WTC11 (cell line): ENCODE measurements around the gene CREBBP. TPM values are rescaled to one million over a fixed set of nuclear protein-coding genes. Genes with fewer than 3 reads are reported as not detected.

Source experiments
- ATAC-seq: fragments of 200-7000 bp; cut with Tn5 transposase; 2 replicates; pipeline ENCODE4 v1.10.0; 2021; ENCODE audit warnings: mild to moderate bottlenecking, moderate library complexity
- CTCF ChIA-PET: fragments of 300-600 bp; sonication (Branson Sonifier 250); formaldehyde crosslinking; loops from one replicate; lab custom pipeline; 2021; ENCODE audit warnings: antibody characterized with exemption; lab: Charles Lee
- POLR2A ChIA-PET: fragments of 350-600 bp; sonication (Branson Sonifier 250); formaldehyde crosslinking; loops from one replicate; lab custom pipeline; 2021; ENCODE audit warnings: antibody characterized with exemption; lab: Charles Lee
- DNase-seq: peaks from one replicate; pipeline ENCODE4 v3.0.0; 2021; ENCODE audit warnings: low spot score
- H3K27ac Mint-ChIP-seq: 2 replicates; pipeline ENCODE4 v1.8.0; 2021; ENCODE audit warnings: mixed read lengths
- H3K27me3 Mint-ChIP-seq: 2 replicates; pipeline ENCODE4 v1.8.0; 2021; ENCODE audit warnings: low read depth, mild to moderate bottlenecking, moderate library complexity, mixed read lengths
- H3K36me3 Mint-ChIP-seq: 2 replicates; pipeline ENCODE4 v1.8.0; 2021; ENCODE audit warnings: mixed read lengths
- H3K4me1 Mint-ChIP-seq: 2 replicates; pipeline ENCODE4 v1.8.0; 2022; ENCODE audit warnings: mixed read lengths
- H3K4me3 Mint-ChIP-seq: 2 replicates; pipeline ENCODE4 v1.8.0; 2021; ENCODE audit warnings: mild to moderate bottlenecking, moderate library complexity, mixed read lengths
- H3K9me3 Mint-ChIP-seq: 2 replicates; pipeline ENCODE4 v1.8.0; 2021; ENCODE audit warnings: mixed read lengths
- CREM ChIP-seq: sonication (generic); formaldehyde crosslinking; IDR thresholded peaks from 2 replicates; pipeline ENCODE4 v1.8.1; 2022; ENCODE audit warnings: mild to moderate bottlenecking, missing genetic modification reagents, moderate library complexity
- IRF2 ChIP-seq: sonication (generic); formaldehyde crosslinking; IDR thresholded peaks from 2 replicates; pipeline ENCODE4 v1.8.0; 2022; ENCODE audit warnings: low read depth, missing genetic modification reagents, borderline replicate concordance
- NFE2L1 ChIP-seq: sonication (generic); formaldehyde crosslinking; IDR thresholded peaks from 2 replicates; pipeline ENCODE4 v1.8.1; 2023; ENCODE audit warnings: missing genetic modification reagents
- NR3C1 ChIP-seq: sonication (generic); formaldehyde crosslinking; conservative IDR thresholded peaks from 2 replicates; pipeline ENCODE4 v1.8.1; 2023; ENCODE audit warnings: low read depth, mild to moderate bottlenecking, missing genetic modification reagents
- TCF7 ChIP-seq: sonication (generic); formaldehyde crosslinking; IDR thresholded peaks from 2 replicates; pipeline ENCODE4 v1.8.0; 2022; ENCODE audit warnings: mild to moderate bottlenecking, low read depth, missing genetic modification reagents, moderate library complexity
- TEAD4 ChIP-seq: sonication (generic); formaldehyde crosslinking; IDR thresholded peaks from 2 replicates; pipeline ENCODE4 v1.8.0; 2022; ENCODE audit warnings: mild to moderate bottlenecking, missing genetic modification reagents
- TP53 ChIP-seq: sonication (generic); formaldehyde crosslinking; IDR thresholded peaks from 2 replicates; pipeline ENCODE4 v1.8.1; 2023; ENCODE audit warnings: mild to moderate bottlenecking, missing genetic modification reagents
- ZNF671 ChIP-seq: fragments of 250-450 bp; sonication (Bioruptor Pico); IDR thresholded peaks from 2 replicates; pipeline ENCODE4 v1.8.0; 2021; ENCODE audit warnings: mild to moderate bottlenecking
- total RNA-seq: library from RNA; stranded (reverse); gene quantifications from 3 replicates; pipeline ENCODE4 v1.2.3, GENCODE V29; 2021
- TF ChIP-seq, protein P1 (sequence below): fragments of 250-450 bp; sonication (Bioruptor Pico); IDR thresholded peaks from 2 replicates; pipeline ENCODE4 v1.9.0; 2021; ENCODE audit warnings: mild to moderate bottlenecking, borderline replicate concordance
- TF ChIP-seq, protein P2 (sequence below): fragments of 250-450 bp; sonication (Bioruptor Pico); IDR thresholded peaks from 2 replicates; pipeline ENCODE4 v1.9.0; 2021; ENCODE audit warnings: mild to moderate bottlenecking
- TF ChIP-seq, protein P3 (sequence below): sonication (generic); formaldehyde crosslinking; IDR thresholded peaks from 2 replicates; pipeline ENCODE4 v1.8.1; 2023; ENCODE audit warnings: mild to moderate bottlenecking, missing genetic modification reagents

CREBBP gene
- total RNA-seq, 1 experiment from 2014 or later, result 49.6 TPM

DNA sequence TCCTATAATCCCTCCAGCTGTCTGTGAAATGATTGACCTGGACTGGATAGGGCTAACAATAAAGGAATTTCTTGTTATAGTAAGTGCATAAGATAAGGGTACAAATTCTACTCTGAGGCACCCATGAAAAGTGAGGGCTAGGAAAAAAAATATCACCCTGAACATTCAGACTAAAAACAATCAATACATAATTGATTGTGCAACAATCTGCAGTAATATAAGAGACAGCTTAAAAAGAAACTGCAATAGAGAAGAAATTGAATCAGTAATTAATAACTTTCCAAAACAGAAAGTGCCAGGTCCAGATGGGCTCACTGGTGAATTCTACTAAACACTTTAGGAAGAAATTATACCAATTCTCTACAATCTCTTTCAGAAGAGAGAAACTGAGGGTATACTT, 44.2 kb upstream of the CREBBP start (continued):
- TF ChIP-seq, protein P1, sequence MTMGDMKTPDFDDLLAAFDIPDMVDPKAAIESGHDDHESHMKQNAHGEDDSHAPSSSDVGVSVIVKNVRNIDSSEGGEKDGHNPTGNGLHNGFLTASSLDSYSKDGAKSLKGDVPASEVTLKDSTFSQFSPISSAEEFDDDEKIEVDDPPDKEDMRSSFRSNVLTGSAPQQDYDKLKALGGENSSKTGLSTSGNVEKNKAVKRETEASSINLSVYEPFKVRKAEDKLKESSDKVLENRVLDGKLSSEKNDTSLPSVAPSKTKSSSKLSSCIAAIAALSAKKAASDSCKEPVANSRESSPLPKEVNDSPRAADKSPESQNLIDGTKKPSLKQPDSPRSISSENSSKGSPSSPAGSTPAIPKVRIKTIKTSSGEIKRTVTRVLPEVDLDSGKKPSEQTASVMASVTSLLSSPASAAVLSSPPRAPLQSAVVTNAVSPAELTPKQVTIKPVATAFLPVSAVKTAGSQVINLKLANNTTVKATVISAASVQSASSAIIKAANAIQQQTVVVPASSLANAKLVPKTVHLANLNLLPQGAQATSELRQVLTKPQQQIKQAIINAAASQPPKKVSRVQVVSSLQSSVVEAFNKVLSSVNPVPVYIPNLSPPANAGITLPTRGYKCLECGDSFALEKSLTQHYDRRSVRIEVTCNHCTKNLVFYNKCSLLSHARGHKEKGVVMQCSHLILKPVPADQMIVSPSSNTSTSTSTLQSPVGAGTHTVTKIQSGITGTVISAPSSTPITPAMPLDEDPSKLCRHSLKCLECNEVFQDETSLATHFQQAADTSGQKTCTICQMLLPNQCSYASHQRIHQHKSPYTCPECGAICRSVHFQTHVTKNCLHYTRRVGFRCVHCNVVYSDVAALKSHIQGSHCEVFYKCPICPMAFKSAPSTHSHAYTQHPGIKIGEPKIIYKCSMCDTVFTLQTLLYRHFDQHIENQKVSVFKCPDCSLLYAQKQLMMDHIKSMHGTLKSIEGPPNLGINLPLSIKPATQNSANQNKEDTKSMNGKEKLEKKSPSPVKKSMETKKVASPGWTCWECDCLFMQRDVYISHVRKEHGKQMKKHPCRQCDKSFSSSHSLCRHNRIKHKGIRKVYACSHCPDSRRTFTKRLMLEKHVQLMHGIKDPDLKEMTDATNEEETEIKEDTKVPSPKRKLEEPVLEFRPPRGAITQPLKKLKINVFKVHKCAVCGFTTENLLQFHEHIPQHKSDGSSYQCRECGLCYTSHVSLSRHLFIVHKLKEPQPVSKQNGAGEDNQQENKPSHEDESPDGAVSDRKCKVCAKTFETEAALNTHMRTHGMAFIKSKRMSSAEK (CRISPR knock-in tag), result no peak
- TF ChIP-seq NR3C1 (CRISPR knock-in tag), result no peak
- TF ChIP-seq, protein P2, sequence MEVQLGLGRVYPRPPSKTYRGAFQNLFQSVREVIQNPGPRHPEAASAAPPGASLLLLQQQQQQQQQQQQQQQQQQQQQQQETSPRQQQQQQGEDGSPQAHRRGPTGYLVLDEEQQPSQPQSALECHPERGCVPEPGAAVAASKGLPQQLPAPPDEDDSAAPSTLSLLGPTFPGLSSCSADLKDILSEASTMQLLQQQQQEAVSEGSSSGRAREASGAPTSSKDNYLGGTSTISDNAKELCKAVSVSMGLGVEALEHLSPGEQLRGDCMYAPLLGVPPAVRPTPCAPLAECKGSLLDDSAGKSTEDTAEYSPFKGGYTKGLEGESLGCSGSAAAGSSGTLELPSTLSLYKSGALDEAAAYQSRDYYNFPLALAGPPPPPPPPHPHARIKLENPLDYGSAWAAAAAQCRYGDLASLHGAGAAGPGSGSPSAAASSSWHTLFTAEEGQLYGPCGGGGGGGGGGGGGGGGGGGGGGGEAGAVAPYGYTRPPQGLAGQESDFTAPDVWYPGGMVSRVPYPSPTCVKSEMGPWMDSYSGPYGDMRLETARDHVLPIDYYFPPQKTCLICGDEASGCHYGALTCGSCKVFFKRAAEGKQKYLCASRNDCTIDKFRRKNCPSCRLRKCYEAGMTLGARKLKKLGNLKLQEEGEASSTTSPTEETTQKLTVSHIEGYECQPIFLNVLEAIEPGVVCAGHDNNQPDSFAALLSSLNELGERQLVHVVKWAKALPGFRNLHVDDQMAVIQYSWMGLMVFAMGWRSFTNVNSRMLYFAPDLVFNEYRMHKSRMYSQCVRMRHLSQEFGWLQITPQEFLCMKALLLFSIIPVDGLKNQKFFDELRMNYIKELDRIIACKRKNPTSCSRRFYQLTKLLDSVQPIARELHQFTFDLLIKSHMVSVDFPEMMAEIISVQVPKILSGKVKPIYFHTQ (CRISPR knock-in tag), result no peak
- TF ChIP-seq TEAD4 (CRISPR knock-in tag), result no peak
- TF ChIP-seq, protein P3, sequence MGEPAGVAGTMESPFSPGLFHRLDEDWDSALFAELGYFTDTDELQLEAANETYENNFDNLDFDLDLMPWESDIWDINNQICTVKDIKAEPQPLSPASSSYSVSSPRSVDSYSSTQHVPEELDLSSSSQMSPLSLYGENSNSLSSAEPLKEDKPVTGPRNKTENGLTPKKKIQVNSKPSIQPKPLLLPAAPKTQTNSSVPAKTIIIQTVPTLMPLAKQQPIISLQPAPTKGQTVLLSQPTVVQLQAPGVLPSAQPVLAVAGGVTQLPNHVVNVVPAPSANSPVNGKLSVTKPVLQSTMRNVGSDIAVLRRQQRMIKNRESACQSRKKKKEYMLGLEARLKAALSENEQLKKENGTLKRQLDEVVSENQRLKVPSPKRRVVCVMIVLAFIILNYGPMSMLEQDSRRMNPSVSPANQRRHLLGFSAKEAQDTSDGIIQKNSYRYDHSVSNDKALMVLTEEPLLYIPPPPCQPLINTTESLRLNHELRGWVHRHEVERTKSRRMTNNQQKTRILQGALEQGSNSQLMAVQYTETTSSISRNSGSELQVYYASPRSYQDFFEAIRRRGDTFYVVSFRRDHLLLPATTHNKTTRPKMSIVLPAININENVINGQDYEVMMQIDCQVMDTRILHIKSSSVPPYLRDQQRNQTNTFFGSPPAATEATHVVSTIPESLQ, result no peak
- TF ChIP-seq IRF2 (CRISPR knock-in tag), result no peak

DNA sequence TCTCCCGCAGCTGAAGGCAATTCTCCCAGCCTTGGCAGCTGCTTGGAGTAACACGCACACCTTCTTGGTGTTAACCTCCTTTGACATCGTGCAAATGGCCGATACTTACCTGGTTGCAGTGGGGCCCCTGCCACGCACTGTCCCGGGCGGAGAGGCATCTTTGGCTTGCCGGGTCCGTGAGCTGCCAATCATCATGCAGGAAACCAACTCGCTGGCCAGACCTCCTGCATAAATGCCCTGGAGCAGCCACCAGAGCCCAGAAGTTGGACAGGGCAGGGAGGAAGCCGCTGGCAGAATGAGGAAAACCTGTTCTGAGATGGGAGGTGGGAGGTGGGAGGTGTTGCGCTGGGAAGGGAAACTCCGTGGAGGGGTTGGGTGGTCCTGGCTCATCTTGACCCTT, 41.7 kb upstream of the CREBBP start:
- Mint-ChIP-seq H3K9me3 (peaks cover 22% of the 10 kb centered on the region), H3K27ac (no peak overlapping the region), H3K36me3 (peaks cover 22% of the 10 kb centered on the region), H3K4me1 (peaks cover 4% of the 10 kb centered on the region), H3K4me3 (no peak overlapping the region), H3K27me3 (peaks cover 5% of the 10 kb centered on the region; the same call in 1 of the 2 replicates)
- POLR2A ChIA-PET, result no interaction called here
- no peak for TF ChIP-seq ZNF671
- no peak for DNase-seq
- CTCF ChIA-PET, result no interaction called here
- no peak for ATAC-seq

DNA sequence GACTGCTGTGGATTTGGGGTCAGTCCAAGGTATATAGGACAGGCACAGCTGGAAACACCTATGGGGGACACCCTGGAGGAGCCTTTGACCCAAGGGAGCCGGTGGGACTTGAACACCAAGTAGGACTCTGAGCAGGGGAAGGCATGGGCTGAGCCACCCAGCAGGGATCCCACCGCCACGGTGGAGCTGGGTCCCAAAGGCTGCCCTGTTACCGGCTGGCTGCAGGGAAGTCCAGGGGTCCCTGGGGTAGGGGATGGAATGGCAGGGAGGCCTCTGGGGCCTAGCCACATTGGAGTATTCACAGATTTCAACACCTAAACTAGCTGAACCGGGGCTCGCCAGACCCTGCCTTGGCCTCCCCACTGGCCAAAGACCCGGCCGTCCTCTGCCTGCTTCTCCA, 39.7 kb upstream of the CREBBP start:
- peaks cover 29% of the 10 kb centered on the region for H3K36me3 Mint-ChIP-seq
- peaks cover 4% of the 10 kb centered on the region for H3K4me1 Mint-ChIP-seq
- ATAC-seq, result no peak
- no peak overlapping the region for H3K27ac Mint-ChIP-seq
- ChIA-PET POLR2A (interaction anchor here (0.6 kb wide), 1 partner anchor 185 kb away, joined by 3 read pairs; no protein-coding TSS in a partner anchor), CTCF (no interaction called here)
- peaks cover 29% of the 10 kb centered on the region for H3K9me3 Mint-ChIP-seq
- DNase-seq, result no peak
- H3K27me3 Mint-ChIP-seq, result peaks cover 5% of the 10 kb centered on the region; the same call in 1 of the 2 replicates
- TF ChIP-seq TCF7 (CRISPR knock-in tag) (no peak), CREM (CRISPR knock-in tag) (no peak), TEAD4 (CRISPR knock-in tag) (no peak), TP53 (no peak)
- H3K4me3 Mint-ChIP-seq, result no peak overlapping the region

DNA sequence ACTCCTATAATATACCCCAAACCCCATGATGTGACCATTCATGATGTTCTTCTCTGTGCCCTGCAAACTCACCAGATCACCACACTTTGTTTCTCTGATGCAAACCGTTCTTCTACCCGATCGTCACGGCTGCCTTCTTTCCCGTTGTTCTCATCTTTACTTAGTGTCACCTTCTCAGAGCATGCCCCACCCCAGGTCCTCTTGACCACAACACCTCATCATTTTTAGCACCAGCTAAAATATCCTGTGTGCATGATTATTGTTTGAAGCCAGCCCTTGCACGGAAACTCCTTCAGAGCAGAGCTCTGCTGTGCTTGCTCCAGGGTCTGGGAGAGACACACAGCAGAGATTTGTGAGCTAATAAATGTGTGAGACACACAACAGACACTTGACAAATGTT, 38.9 kb upstream of the CREBBP start:
- H3K9me3 Mint-ChIP-seq, result peaks cover 29% of the 10 kb centered on the region
- peaks cover 4% of the 10 kb centered on the region for H3K4me1 Mint-ChIP-seq
- DNase-seq (no peak), ATAC-seq (no peak)
- peaks cover 29% of the 10 kb centered on the region for H3K36me3 Mint-ChIP-seq
- H3K4me3 Mint-ChIP-seq, result no peak overlapping the region
- no peak for TF ChIP-seq NFE2L1 (CRISPR knock-in tag)
- CTCF ChIA-PET, result interaction anchor here (1.0 kb wide), 1 partner anchor 20 kb away, joined by 3 read pairs; no protein-coding TSS in a partner anchor
- H3K27me3 Mint-ChIP-seq, result peaks cover 5% of the 10 kb centered on the region; the same call in 1 of the 2 replicates
- POLR2A ChIA-PET, result interaction anchor here (0.6 kb wide), 1 partner anchor 186 kb away, joined by 3 read pairs; no protein-coding TSS in a partner anchor
- H3K27ac Mint-ChIP-seq, result no peak overlapping the region
